WTC11 (cell line): ENCODE data around the gene ARHGEF17. TPM values are rescaled to one million over a fixed set of nuclear protein-coding genes. Genes with fewer than 3 reads are reported as not detected.

Experiments
- ATAC-seq: fragments of 200-7000 bp; cut with Tn5 transposase; 2 replicates; pipeline ENCODE4 v1.10.0; 2021; ENCODE audit warnings: mild to moderate bottlenecking, moderate library complexity
- CTCF ChIA-PET: fragments of 300-600 bp; sonication (Branson Sonifier 250); formaldehyde crosslinking; loops from one replicate; lab custom pipeline; 2021; ENCODE audit warnings: antibody characterized with exemption; lab: Charles Lee
- POLR2A ChIA-PET: fragments of 350-600 bp; sonication (Branson Sonifier 250); formaldehyde crosslinking; loops from one replicate; lab custom pipeline; 2021; ENCODE audit warnings: antibody characterized with exemption; lab: Charles Lee
- DNase-seq: peaks from one replicate; pipeline ENCODE4 v3.0.0; 2021; ENCODE audit warnings: low spot score
- H3K27ac Mint-ChIP-seq: 2 replicates; pipeline ENCODE4 v1.8.0; 2021; ENCODE audit warnings: mixed read lengths
- H3K27me3 Mint-ChIP-seq: 2 replicates; pipeline ENCODE4 v1.8.0; 2021; ENCODE audit warnings: low read depth, mild to moderate bottlenecking, moderate library complexity, mixed read lengths
- H3K36me3 Mint-ChIP-seq: 2 replicates; pipeline ENCODE4 v1.8.0; 2021; ENCODE audit warnings: mixed read lengths
- H3K4me1 Mint-ChIP-seq: 2 replicates; pipeline ENCODE4 v1.8.0; 2022; ENCODE audit warnings: mixed read lengths
- H3K4me3 Mint-ChIP-seq: 2 replicates; pipeline ENCODE4 v1.8.0; 2021; ENCODE audit warnings: mild to moderate bottlenecking, moderate library complexity, mixed read lengths
- H3K9me3 Mint-ChIP-seq: 2 replicates; pipeline ENCODE4 v1.8.0; 2021; ENCODE audit warnings: mixed read lengths
- CBFB ChIP-seq: sonication (generic); formaldehyde crosslinking; IDR thresholded peaks from 2 replicates; pipeline ENCODE4 v1.8.1; 2022; ENCODE audit warnings: mild to moderate bottlenecking, low read depth, missing genetic modification reagents
- CDX4 ChIP-seq: fragments of 250-450 bp; sonication (Bioruptor Pico); IDR thresholded peaks from 2 replicates; pipeline ENCODE4 v1.9.0; 2021; ENCODE audit warnings: moderate library complexity, mild to moderate bottlenecking, inconsistent platforms, borderline replicate concordance
- CREM ChIP-seq: sonication (generic); formaldehyde crosslinking; IDR thresholded peaks from 2 replicates; pipeline ENCODE4 v1.8.1; 2022; ENCODE audit warnings: mild to moderate bottlenecking, missing genetic modification reagents, moderate library complexity
- EMX1 ChIP-seq: fragments of 250-450 bp; sonication (Bioruptor Pico); IDR thresholded peaks from 2 replicates; pipeline ENCODE4 v1.8.0; 2021; ENCODE audit warnings: mild to moderate bottlenecking
- ESRRA ChIP-seq: sonication (generic); formaldehyde crosslinking; IDR thresholded peaks from 2 replicates; pipeline ENCODE4 v1.8.1; 2022; ENCODE audit warnings: mild to moderate bottlenecking, missing genetic modification reagents, borderline replicate concordance
- FOXP1 ChIP-seq: sonication (generic); formaldehyde crosslinking; IDR thresholded peaks from 2 replicates; pipeline ENCODE4 v1.8.0; 2022; ENCODE audit warnings: missing genetic modification reagents, mild to moderate bottlenecking, moderate library complexity, borderline replicate concordance
- FOXP4 ChIP-seq: sonication (generic); formaldehyde crosslinking; IDR thresholded peaks from 2 replicates; pipeline ENCODE4 v1.8.0; 2022; ENCODE audit warnings: mild to moderate bottlenecking, missing genetic modification reagents
- HMGA2 ChIP-seq: fragments of 250-450 bp; sonication (Bioruptor Pico); IDR thresholded peaks from 2 replicates; pipeline ENCODE4 v1.4.0; 2021; ENCODE audit warnings: mild to moderate bottlenecking, moderate library complexity
- IRF1 ChIP-seq: sonication (generic); formaldehyde crosslinking; IDR thresholded peaks from 2 replicates; pipeline ENCODE4 v1.8.0; 2023; ENCODE audit warnings: missing genetic modification reagents
- MAX ChIP-seq: sonication (generic); formaldehyde crosslinking; IDR thresholded peaks from 2 replicates; pipeline ENCODE4 v1.8.0; 2022; ENCODE audit warnings: mild to moderate bottlenecking, missing genetic modification reagents
- MYBL2 ChIP-seq: sonication (generic); formaldehyde crosslinking; IDR thresholded peaks from 2 replicates; pipeline ENCODE4 v1.8.1; 2023; ENCODE audit warnings: mild to moderate bottlenecking, moderate library complexity, missing genetic modification reagents
- NFATC4 ChIP-seq: fragments of 250-450 bp; sonication (Bioruptor Pico); IDR thresholded peaks from 2 replicates; pipeline ENCODE4 v1.9.0; 2021; ENCODE audit warnings: mild to moderate bottlenecking
- NR2C2 ChIP-seq: sonication (generic); formaldehyde crosslinking; IDR thresholded peaks from 2 replicates; pipeline ENCODE4 v1.8.0; 2022; ENCODE audit warnings: mild to moderate bottlenecking, missing genetic modification reagents
- RELA ChIP-seq: sonication (generic); formaldehyde crosslinking; IDR thresholded peaks from 2 replicates; pipeline ENCODE4 v1.8.1; 2022; ENCODE audit warnings: missing genetic modification reagents, mild to moderate bottlenecking, borderline replicate concordance
- RORB ChIP-seq: fragments of 250-450 bp; sonication (Bioruptor Pico); IDR thresholded peaks from 2 replicates; pipeline ENCODE4 v1.9.0; 2021; ENCODE audit warnings: mild to moderate bottlenecking
- SMAD3 ChIP-seq: sonication (generic); formaldehyde crosslinking; IDR thresholded peaks from 2 replicates; pipeline ENCODE4 v1.8.0; 2022; ENCODE audit warnings: missing genetic modification reagents, mild to moderate bottlenecking, borderline replicate concordance
- ZBTB43 ChIP-seq: sonication (generic); formaldehyde crosslinking; IDR thresholded peaks from 2 replicates; pipeline ENCODE4 v1.8.1; 2023; ENCODE audit warnings: mild to moderate bottlenecking, missing genetic modification reagents
- ZNF138 ChIP-seq: sonication (generic); formaldehyde crosslinking; conservative IDR thresholded peaks from 2 replicates; pipeline ENCODE4 v1.8.1; 2022; ENCODE audit warnings: mild to moderate bottlenecking, moderate library complexity, missing genetic modification reagents
- ZNF281 ChIP-seq: sonication (generic); formaldehyde crosslinking; IDR thresholded peaks from 2 replicates; pipeline ENCODE4 v1.8.0; 2023; ENCODE audit warnings: mild to moderate bottlenecking, missing genetic modification reagents
- ZNF396 ChIP-seq: fragments of 250-450 bp; sonication (Bioruptor Pico); IDR thresholded peaks from 2 replicates; pipeline ENCODE4 v1.8.0; 2021; ENCODE audit warnings: mild to moderate bottlenecking, moderate library complexity, borderline replicate concordance
- ZNF423 ChIP-seq: fragments of 250-450 bp; sonication (Bioruptor Pico); IDR thresholded peaks from 2 replicates; pipeline ENCODE4 v2.1.2; 2022; ENCODE audit warnings: mild to moderate bottlenecking, moderate library complexity
- ZSCAN18 ChIP-seq: fragments of 250-450 bp; sonication (Bioruptor Pico); IDR thresholded peaks from 2 replicates; pipeline ENCODE4 v2.1.2; 2022; ENCODE audit warnings: mild to moderate bottlenecking, moderate library complexity
- total RNA-seq: library from RNA; stranded (reverse); gene quantifications from 3 replicates; pipeline ENCODE4 v1.2.3, GENCODE V29; 2021

The ARHGEF17 gene
- total RNA-seq, 1 experiment from 2014 or later = 18.2 TPM

- TF ChIP-seq FOXP4 (CRISPR knock-in tag) = peak; percentile 43; the same call in 1 of the 2 replicates
- TF ChIP-seq ZBTB43 (CRISPR knock-in tag) = peak; percentile 67; the same call in 1 of the 2 replicates
- TF ChIP-seq HMGA2 = no peak
- TF ChIP-seq CREM (CRISPR knock-in tag) = no peak
- TF ChIP-seq MAX (CRISPR knock-in tag) = peak; percentile 6; the same call in 1 of the 2 replicates
- 0 out of 2 replicates have a peak, but pooled peaks have one; percentile 22 for TF ChIP-seq MYBL2 (CRISPR knock-in tag)
- TF ChIP-seq ESRRA = no peak; the same call in 1 of the 2 replicates
- no peak for TF ChIP-seq CBFB (CRISPR knock-in tag)
- TF ChIP-seq FOXP1 = no peak
Observed at GRCh38 chr11:73308003-73308960, at the start of gene ARHGEF17 (continued).

- CTCF ChIA-PET = no interaction called here
- H3K4me3 Mint-ChIP-seq = no peak overlapping the region
- TF ChIP-seq ZNF281 (CRISPR knock-in tag) (no peak), EMX1 (CRISPR knock-in tag) (no peak), SMAD3 (CRISPR knock-in tag) (no peak), IRF1 (CRISPR knock-in tag) (no peak), NFATC4 (CRISPR knock-in tag) (no peak), ZSCAN18 (no peak), ZNF423 (CRISPR knock-in tag) (no peak), RORB (CRISPR knock-in tag) (no peak), NR2C2 (CRISPR knock-in tag) (no peak), ZNF396 (no peak), MAX (CRISPR knock-in tag) (no peak), ZNF138 (no peak), CDX4 (CRISPR knock-in tag) (no peak), RELA (CRISPR knock-in tag) (no peak)
Observed at GRCh38 chr11:73259406-73260126, 48.5 kb upstream of the ARHGEF17 start.

More at GRCh38 chr11:73259406-73260126, 48.5 kb upstream of the ARHGEF17 start:
- Mint-ChIP-seq H3K36me3 (no peaks in the 10 kb centered on the region), H3K27me3 (peaks cover 15% of the 10 kb centered on the region), H3K27ac (no peak overlapping the region), H3K9me3 (no peaks in the 10 kb centered on the region), H3K4me1 (peaks cover 6% of the 10 kb centered on the region)
- DNase-seq (no peak), ATAC-seq (no peak)
- POLR2A ChIA-PET = no interaction called here
